ENCODE results near the gene ECEL1.
"Not testable (repeated sequence)": the region's sequence is repeated elsewhere in the genome, so short reads cannot be mapped to it uniquely, and the experiment has no call there.

GRCh38 chr2:232443669-232444408, 43.8 kb downstream of the ECEL1 start:
- TF ChIP-seq CTCF, POLR2A (IDR thresholded peaks at IDR 0.05): not testable (repeated sequence)

Measured in uterus (tissue), 2 donors.